Gastrocnemius medialis (tissue), 4 donors: ENCODE results near the gene PDLIM7. TPM values are rescaled to one million over a fixed set of nuclear protein-coding genes. Genes with fewer than 3 reads are reported as not detected.
A peak's percentile ranks its signal among the peaks of the same experiment; 100 is the strongest.

Experiments used
- ATAC-seq, 2 donors: fragments of 150-250 bp; one replicate each; pipeline ENCODE4 v1.9.1; 2016
- DNase-seq, 2 donors: peaks; one replicate each; pipeline ENCODE4 v3.0.0-alpha.2; 2019
- H3K27ac ChIP-seq, 4 donors: fragments of 200-600 bp; sonication (generic); 1 replicate in 1 of 4; 2 replicates in 3 of 4; pipeline ENCODE4 v1.5.1; 2016 to 2018; ENCODE audit warnings: mild to moderate bottlenecking in 2 of 4, moderate library complexity in 1 of 4
- H3K27me3 ChIP-seq, 3 donors: fragments of 200-600 bp; sonication (generic) in 2 of 3; 1 replicate in 1 of 3; 2 replicates in 2 of 3; pipeline versions ENCODE4 v1.5.1 to v1.6.0; 2016 to 2019; ENCODE audit warnings: mild to moderate bottlenecking in 1 of 3, moderate library complexity in 1 of 3
- H3K36me3 ChIP-seq, 2 donors: fragments of 200-600 bp; sonication (generic) in 1 of 2; one replicate each; pipeline ENCODE4 v1.5.1; 2017 to 2018
- H3K4me1 ChIP-seq, 2 donors: fragments of 200-600 bp; sonication (generic) in 1 of 2; one replicate each; pipeline ENCODE4 v1.5.1; 2016 to 2017; ENCODE audit warnings: mild to moderate bottlenecking in 2 of 2
- H3K4me3 ChIP-seq, 4 donors: fragments of 200-600 bp; sonication (generic) in 3 of 4; 1 replicate in 1 of 4; 2 replicates in 3 of 4; pipeline ENCODE4 v1.5.1; 2016 to 2019; ENCODE audit warnings: mild to moderate bottlenecking in 2 of 4
- H3K9me3 ChIP-seq, 3 donors: fragments of 200-600 bp; sonication (generic) in 2 of 3; 1 replicate in 1 of 3; 2 replicates in 2 of 3; pipeline ENCODE4 v1.5.1; 2016 to 2019
- CTCF ChIP-seq, 5 experiments: fragments of 450-650 bp in 3 of 5; fragments of 200-600 bp in 2 of 5; sonication (generic) in 2 of 5; IDR thresholded peaks in 4 of 5; conservative IDR thresholded peaks in 1 of 5; 1 replicate in 4 of 5; 2 replicates in 1 of 5; pipeline ENCODE4 v1.5.1; 2016 to 2019; ENCODE audit warnings: antibody characterized with exemption in 5 of 5, mild to moderate bottlenecking in 3 of 5, moderate library complexity in 3 of 5
- POLR2A ChIP-seq, 2 donors: fragments of 450-650 bp; IDR thresholded peaks; one replicate each; pipeline ENCODE4 v1.6.1; 2017; ENCODE audit warnings: antibody characterized with exemption in 2 of 2, mild to moderate bottlenecking in 2 of 2, moderate library complexity in 2 of 2
- in situ Hi-C, 4 donors: fragments of 200-750 bp; cut with MboI; loops; one replicate each; pipeline versions ENCODE4 v1.15.0 to v1.8.0; 2017; ENCODE audit warnings: low sequenced_read_pairs in 4 of 4
- intact Hi-C: fragments of 100-400 bp; cut with DNase I; formaldehyde crosslinking; loops from one replicate; pipeline ENCODE4 v1.15.1; 2023; ENCODE audit warnings: low total_unique reads
- total RNA-seq, 4 donors: library from RNA; depleted of rRNA; stranded (reverse); fragments of >200 nt; gene quantifications; one replicate each; pipeline versions ENCODE4 v1.1.0 to v1.2.3, GENCODE V29; 2016

The PDLIM7 gene
- total RNA-seq, 4 donors from 2014 or later: 132 to 244 (median 220) TPM

- peaks cover 16 to 18% of the 10 kb centered on the region in 2 donors for H3K4me1 ChIP-seq
- intact Hi-C loops: no loop called here
- no peak for TF ChIP-seq POLR2A (IDR thresholded peaks at IDR 0.05)
- TF ChIP-seq CTCF (IDR thresholded peaks at IDR 0.05 in 4 of 5, conservative IDR thresholded peaks at IDR 0.05 in 1 of 5): no peak
- DNase-seq: no peak
- H3K4me3 ChIP-seq: no peak overlapping the region
- H3K36me3 ChIP-seq: peaks cover 0 to 57% of the 10 kb centered on the region in 2 donors
- in situ Hi-C loops: loop anchor here in 1 of 4 donors (25.0 kb wide), 1 partner anchor 124 kb away; the partner anchor contains the start of gene SLC34A1
- ATAC-seq: no peak
- peak overlapping the region in 1 of 4 donors; percentile 15 for H3K27ac ChIP-seq
- H3K9me3 ChIP-seq: no peaks in the 10 kb centered on the region
- H3K27me3 ChIP-seq: no peaks in the 10 kb centered on the region
Measured at GRCh38 chr5:177511181-177511580, 13.8 kb upstream of the PDLIM7 start.

DNA sequence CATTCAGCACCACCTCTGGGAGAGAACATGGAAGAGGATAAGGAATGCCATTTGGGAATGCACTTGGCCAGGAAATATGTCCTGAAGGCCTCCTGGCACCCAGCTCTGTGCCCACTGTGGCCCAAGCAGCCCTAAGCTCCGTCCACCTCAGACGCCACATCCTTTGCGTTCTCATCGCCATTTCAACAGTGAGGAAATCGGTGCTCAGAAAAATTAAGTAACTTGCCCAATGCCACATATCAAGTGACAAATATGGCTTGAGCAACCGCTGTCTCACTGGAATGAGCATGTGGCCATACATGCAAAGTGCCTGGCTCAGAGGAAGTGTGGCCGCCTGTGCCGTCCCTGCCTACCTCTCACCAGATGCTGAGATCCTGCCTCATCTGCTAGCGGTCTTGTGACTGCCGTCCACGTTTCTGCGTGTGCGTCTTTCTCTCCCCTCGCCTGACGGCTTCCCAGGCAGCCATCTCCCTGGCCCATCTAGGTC is 13.2 kb upstream of the PDLIM7 start:
- intact Hi-C loops (no loop called here), in situ Hi-C loops (loop anchor here in 1 of 4 donors (25.0 kb wide), 1 partner anchor 123 kb away; the partner anchor contains the start of gene SLC34A1)
- H3K36me3 ChIP-seq: peaks cover 0 to 54% of the 10 kb centered on the region in 2 donors

GRCh38 chr5:177509991-177510566 is 12.7 kb upstream of the PDLIM7 start:
- H3K9me3 ChIP-seq: no peaks in the 10 kb centered on the region
- no peak overlapping the region for H3K4me3 ChIP-seq
- H3K36me3 ChIP-seq: peaks cover 0 to 49% of the 10 kb centered on the region in 2 donors
- ATAC-seq (no peak), DNase-seq (no peak)
- in situ Hi-C loops (loop anchor here in 3 of 4 donors (10.0 to 25.0 kb wide), 3 partner anchors 105 to 125 kb away; partner anchors contain the start of genes SLC34A1 (in 2 of the 3), F12 (in 1 of the 3) and PFN3 (in 1 of the 3)), intact Hi-C loops (no loop called here)
- peaks cover 6 to 9% of the 10 kb centered on the region in 2 donors for H3K4me1 ChIP-seq
- H3K27ac ChIP-seq: peak overlapping the region in 1 of 4 donors; percentile 25
- TF ChIP-seq POLR2A (IDR thresholded peaks at IDR 0.05) (no peak), CTCF (IDR thresholded peaks at IDR 0.05 in 4 of 5, conservative IDR thresholded peaks at IDR 0.05 in 1 of 5) (no peak)
- no peaks in the 10 kb centered on the region for H3K27me3 ChIP-seq

More for the DNA sequence above, 13.2 kb upstream of the PDLIM7 start:
- DNase-seq: peak in 1 of 2 donors; percentile 52
- H3K4me1 ChIP-seq: peaks cover 10 to 12% of the 10 kb centered on the region in 2 donors
- H3K4me3 ChIP-seq: no peak overlapping the region
- H3K27ac ChIP-seq: peak overlapping the region in 1 of 4 donors; percentile 25
- no peak for TF ChIP-seq POLR2A (IDR thresholded peaks at IDR 0.05)
- TF ChIP-seq CTCF (IDR thresholded peaks at IDR 0.05 in 4 of 5, conservative IDR thresholded peaks at IDR 0.05 in 1 of 5): no peak
- H3K27me3 ChIP-seq: no peaks in the 10 kb centered on the region
- peak in 1 of 2 donors; percentile 66 for ATAC-seq
- H3K9me3 ChIP-seq: no peaks in the 10 kb centered on the region

GRCh38 chr5:177509381-177509951 is 12.1 kb upstream of the PDLIM7 start, which contains the start of gene DOK3:
Gene DOK3, minus strand, starts transcription at chr5:177509826. Its CDS starts 286 bp downstream, at chr5:177509540.
- DNase-seq (peak in 1 of 2 donors; percentile 36), ATAC-seq (peak; percentile 15 to 41)
- in situ Hi-C loops: loop anchor here in 3 of 4 donors (10.0 to 25.0 kb wide), 3 partner anchors 105 to 125 kb away; partner anchors contain the start of genes SLC34A1 (in 2 of the 3), F12 (in 1 of the 3) and PFN3 (in 1 of the 3)
- intact Hi-C loops: no loop called here
- peaks cover 0 to 43% of the 10 kb centered on the region in 2 donors for H3K36me3 ChIP-seq
- H3K4me1 ChIP-seq: peaks cover 4 to 6% of the 10 kb centered on the region in 2 donors
- H3K4me3 ChIP-seq: peak within 1 kb of the TSS in 3 of 4 donors; percentile 17 to 32 (median 19)
- TF ChIP-seq POLR2A (IDR thresholded peaks at IDR 0.05) (no peak), CTCF (IDR thresholded peaks at IDR 0.05 in 4 of 5, conservative IDR thresholded peaks at IDR 0.05 in 1 of 5) (no peak)
- no peaks in the 10 kb centered on the region for H3K9me3 ChIP-seq
- no peaks in the 10 kb centered on the region for H3K27me3 ChIP-seq
- peak within 1 kb of the TSS in 1 of 4 donors; percentile 30 for H3K27ac ChIP-seq
